H9 (cell line): Measurements from ENCODE around the gene GRID2. TPM values are rescaled to one million over a fixed set of nuclear protein-coding genes. Genes with fewer than 3 reads are reported as not detected.

Experiments
- DNase-seq: peaks from one replicate; pipeline ENCODE4 v3.0.0-alpha.2; 2017
- H2AFZ ChIP-seq: one replicate; pipeline ENCODE4 v1.6.1; 2013; ENCODE audit warnings: mild to moderate bottlenecking, low read length, control low read depth, moderate library complexity
- H2AK5ac ChIP-seq: 2 replicates; pipeline ENCODE4 v1.6.1; 2013; ENCODE audit warnings: low read length, control low read depth, mixed read lengths; ENCODE audit not compliant: insufficient read length
- H2BK120ac ChIP-seq: one replicate; pipeline ENCODE4 v1.6.1; 2013; ENCODE audit warnings: low read depth, mild to moderate bottlenecking, low read length, control low read depth, inconsistent platforms; ENCODE audit not compliant: poor library complexity, severe bottlenecking
- H2BK12ac ChIP-seq: 2 replicates; pipeline ENCODE4 v1.6.1; 2013; ENCODE audit warnings: low read length, control low read depth, mixed read lengths, low read depth; ENCODE audit not compliant: insufficient read length
- H2BK15ac ChIP-seq: 2 replicates; pipeline ENCODE4 v1.6.1; 2013; ENCODE audit warnings: low read depth, low read length, control low read depth
- H2BK20ac ChIP-seq: one replicate; pipeline ENCODE4 v1.6.1; 2013; ENCODE audit warnings: low read depth, mild to moderate bottlenecking, low read length, control low read depth, inconsistent platforms; ENCODE audit not compliant: poor library complexity, severe bottlenecking
- H2BK5ac ChIP-seq: 2 replicates; pipeline ENCODE4 v1.6.1; 2013; ENCODE audit warnings: low read length, control low read depth, mixed read lengths; ENCODE audit not compliant: insufficient read length
- H3K14ac ChIP-seq: 2 replicates; pipeline ENCODE4 v1.6.1; 2013; ENCODE audit warnings: low read length, control low read depth; ENCODE audit not compliant: insufficient read depth
- H3K18ac ChIP-seq: 2 replicates; pipeline ENCODE4 v1.6.1; 2013; ENCODE audit warnings: low read depth, mild to moderate bottlenecking, mixed read lengths, low read length, control low read depth; ENCODE audit not compliant: insufficient read length
- H3K23ac ChIP-seq: 2 replicates; pipeline ENCODE4 v1.6.1; 2013; ENCODE audit warnings: low read length, control low read depth, mixed read lengths, low read depth; ENCODE audit not compliant: insufficient read length
- H3K23me2 ChIP-seq: 2 replicates; pipeline ENCODE4 v1.6.1; 2013; ENCODE audit warnings: low read depth, mild to moderate bottlenecking, mixed read lengths, low read length, control low read depth; ENCODE audit not compliant: insufficient read length, poor library complexity, severe bottlenecking
- H3K27ac ChIP-seq: 2 replicates; pipeline ENCODE4 v1.5.1; 2013; ENCODE audit warnings: low read length, control low read depth, mixed read lengths, low read depth; ENCODE audit not compliant: insufficient read length
- H3K27me3 ChIP-seq: 2 replicates; pipeline ENCODE4 v1.6.1; 2013; ENCODE audit warnings: low read length, control low read depth, inconsistent platforms; ENCODE audit not compliant: insufficient read depth
- H3K4ac ChIP-seq: 2 replicates; pipeline ENCODE4 v1.6.1; 2013; ENCODE audit warnings: low read depth, mild to moderate bottlenecking, control low read depth, inconsistent platforms, low read length, moderate library complexity
- H3K4me1 ChIP-seq: 2 replicates; pipeline ENCODE4 v1.6.1; 2013; ENCODE audit warnings: low read length, control low read depth, inconsistent platforms; ENCODE audit not compliant: insufficient read depth
- H3K4me2 ChIP-seq: 2 replicates; pipeline ENCODE4 v1.6.1; 2013; ENCODE audit warnings: low read length, control low read depth, mixed read lengths; ENCODE audit not compliant: insufficient read length, insufficient read depth
- H3K56ac ChIP-seq: 2 replicates; pipeline ENCODE4 v1.6.1; 2013; ENCODE audit warnings: low read depth, mild to moderate bottlenecking, mixed read lengths, low read length, control low read depth; ENCODE audit not compliant: insufficient read length
- H3K79me1 ChIP-seq: 2 replicates; pipeline ENCODE4 v1.6.1; 2013; ENCODE audit warnings: low read depth, mild to moderate bottlenecking, moderate library complexity, low read length, control low read depth, inconsistent platforms; ENCODE audit not compliant: insufficient read depth, poor library complexity, severe bottlenecking
- H3K79me2 ChIP-seq: 2 replicates; pipeline ENCODE4 v1.6.1; 2013; ENCODE audit warnings: low read length, control low read depth, inconsistent platforms; ENCODE audit not compliant: insufficient read depth
- H3K9ac ChIP-seq: 2 replicates; pipeline ENCODE4 v1.6.1; 2013; ENCODE audit warnings: low read length, control low read depth, mixed read lengths; ENCODE audit not compliant: insufficient read length; ENCODE audit errors: extremely low read depth
- H3K9me3 ChIP-seq: one replicate; pipeline ENCODE4 v1.6.1; 2013; ENCODE audit warnings: low read depth, low read length, inconsistent platforms; ENCODE audit not compliant: control insufficient read depth
- H3T11ph ChIP-seq: one replicate; pipeline ENCODE4 v1.6.1; 2013; ENCODE audit warnings: mild to moderate bottlenecking, low read length, control low read depth, inconsistent platforms
- H4K20me1 ChIP-seq: one replicate; pipeline ENCODE4 v1.6.1; 2013; ENCODE audit not compliant: control insufficient read depth, insufficient read length, insufficient read depth
- H4K5ac ChIP-seq: 2 replicates; pipeline ENCODE4 v1.6.1; 2013; ENCODE audit warnings: low read depth, mild to moderate bottlenecking, mixed read lengths, low read length, control low read depth; ENCODE audit not compliant: insufficient read length
- H4K8ac ChIP-seq: replicated peaks from 2 replicates; pipeline ENCODE4 v1.6.1; 2013; ENCODE audit warnings: low read length, control low read depth, mixed read lengths, low read depth; ENCODE audit not compliant: insufficient read length
- H4K91ac ChIP-seq: 2 replicates; pipeline ENCODE4 v1.6.1; 2013; ENCODE audit warnings: low read depth, mild to moderate bottlenecking, moderate library complexity, mixed read lengths, low read length, control low read depth; ENCODE audit not compliant: insufficient read length
- H3K27ac Mint-ChIP-seq, 3 experiments: 2 replicates in 2 of 3; 3 replicates in 1 of 3; pipeline ENCODE4 v1.8.0; 2020 to 2021; ENCODE audit warnings: mixed read lengths in 3 of 3, mild to moderate bottlenecking in 1 of 3, moderate library complexity in 1 of 3
- H3K27me3 Mint-ChIP-seq: 2 replicates; pipeline ENCODE4 v1.8.0; 2021; ENCODE audit warnings: low read depth, mild to moderate bottlenecking, moderate library complexity, mixed read lengths
- H3K36me3 Mint-ChIP-seq, 3 experiments: 2 replicates in 2 of 3; 3 replicates in 1 of 3; pipeline ENCODE4 v1.8.0; 2020 to 2021; ENCODE audit warnings: low read depth in 3 of 3, mixed read lengths in 3 of 3; ENCODE audit not compliant: insufficient read depth in 1 of 3
- H3K4me1 Mint-ChIP-seq, 2 experiments: 2 replicates each; pipeline ENCODE4 v1.8.0; 2020; ENCODE audit warnings: mixed read lengths in 2 of 2
- H3K4me3 Mint-ChIP-seq, 2 experiments: 2 replicates in 1 of 2; 3 replicates in 1 of 2; pipeline ENCODE4 v1.8.0; 2020 to 2021; ENCODE audit warnings: mild to moderate bottlenecking in 2 of 2, mixed read lengths in 2 of 2, moderate library complexity in 1 of 2
- H3K9me3 Mint-ChIP-seq, 2 experiments: 2 replicates in 1 of 2; 3 replicates in 1 of 2; pipeline ENCODE4 v1.8.0; 2020; ENCODE audit warnings: mild to moderate bottlenecking in 2 of 2, mixed read lengths in 2 of 2, moderate library complexity in 1 of 2
- CTCF ChIP-seq: fragments of 200-600 bp; sonication (generic); conservative IDR thresholded peaks from 3 replicates; pipeline ENCODE4 v1.8.0; 2021; ENCODE audit warnings: antibody characterized with exemption, mild to moderate bottlenecking
- WGBS: extraction: QIAGEN DNeasy Blood & Tissue Kit; methylation state at CpG from one replicate; pipeline ENCODE4 v1.1.7; 2013; ENCODE audit warnings: missing lambda C conversion rate, low lambda C conversion rate, mixed read lengths; ENCODE audit not compliant: insufficient read length; ENCODE audit errors: extremely low coverage; 5-methylcytosine and 5-hydroxymethylcytosine counted together
- total RNA-seq: library from RNA; stranded (reverse); gene quantifications from 2 replicates; pipeline ENCODE4 v1.2.1, GENCODE V29; 2021

GRID2 gene
- total RNA-seq, 1 experiment from 2014 or later = 21.8 TPM

DNA sequence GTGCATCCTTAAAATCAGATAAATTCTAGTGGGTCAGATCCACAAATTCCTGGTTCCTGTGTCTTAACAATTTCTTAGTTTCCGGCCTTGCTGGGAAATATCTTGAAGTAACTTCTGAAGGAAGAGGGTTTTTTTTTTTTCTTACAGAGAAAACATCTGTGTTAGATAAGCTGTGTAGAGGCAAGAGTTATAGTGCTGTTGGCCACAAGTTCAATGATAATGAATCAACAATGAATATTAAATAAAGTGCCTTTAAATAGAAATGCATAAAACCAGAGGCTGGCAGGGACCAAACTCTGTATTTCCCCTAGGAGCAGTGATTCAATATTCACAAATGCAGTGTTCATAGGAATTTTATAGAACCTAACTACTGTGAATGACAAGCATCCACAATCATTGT, 812.9 kb downstream of the GRID2 start:
- Histone ChIP-seq H4K5ac (no peak overlapping the region), H3T11ph (no peak overlapping the region), H2BK120ac (no peak overlapping the region), H2AFZ (no peak overlapping the region), H3K9ac (no peak overlapping the region), H3K56ac (no peak overlapping the region), H4K20me1 (no peaks in the 10 kb centered on the region), H2BK12ac (no peak overlapping the region), H3K9me3 (no peaks in the 10 kb centered on the region), H3K4ac (no peak overlapping the region), H3K4me2 (no peak overlapping the region), H3K23me2 (no peaks in the 10 kb centered on the region), H2AK5ac (no peak overlapping the region), H2BK20ac (no peak overlapping the region), H3K18ac (no peak overlapping the region), H3K79me2 (no peaks in the 10 kb centered on the region), H3K23ac (no peak overlapping the region), H3K14ac (no peak overlapping the region), H3K79me1 (no peaks in the 10 kb centered on the region), H2BK5ac (no peak overlapping the region), H3K27ac (no peak overlapping the region), H4K8ac (no peak overlapping the region), H4K91ac (no peak overlapping the region), H3K27me3 (no peaks in the 10 kb centered on the region), H3K4me1 (no peaks in the 10 kb centered on the region; the same call in 1 of the 2 replicates), H2BK15ac (no peak overlapping the region)
- Mint-ChIP-seq H3K4me1 (peaks cover 24 to 26% of the 10 kb centered on the region in 2 experiments), H3K27ac (peak overlapping the region in 2 of 3 experiments; percentile 14 to 45; a peak in 3 of 7 replicates), H3K4me3 (no peak overlapping the region), H3K27me3 (no peaks in the 10 kb centered on the region), H3K9me3 (peaks cover 2 to 3% of the 10 kb centered on the region in 2 experiments; a peak in 2 of 5 replicates), H3K36me3 (peaks cover 20 to 26% (median 21%) of the 10 kb centered on the region in 3 experiments; a peak in 6 of 7 replicates)
- no peak for DNase-seq
- no peak for TF ChIP-seq CTCF
- WGBS = no CpG with 5 or more reads among the region's 1 CpG
